ENCODE measurements around the gene RAB26. TPM values are rescaled to one million over a fixed set of nuclear protein-coding genes. Genes with fewer than 3 reads are reported as not detected.

The RAB26 gene
- total and polyA plus RNA-seq, 2 donors: 0.28 to 2.6 TPM

DNA sequence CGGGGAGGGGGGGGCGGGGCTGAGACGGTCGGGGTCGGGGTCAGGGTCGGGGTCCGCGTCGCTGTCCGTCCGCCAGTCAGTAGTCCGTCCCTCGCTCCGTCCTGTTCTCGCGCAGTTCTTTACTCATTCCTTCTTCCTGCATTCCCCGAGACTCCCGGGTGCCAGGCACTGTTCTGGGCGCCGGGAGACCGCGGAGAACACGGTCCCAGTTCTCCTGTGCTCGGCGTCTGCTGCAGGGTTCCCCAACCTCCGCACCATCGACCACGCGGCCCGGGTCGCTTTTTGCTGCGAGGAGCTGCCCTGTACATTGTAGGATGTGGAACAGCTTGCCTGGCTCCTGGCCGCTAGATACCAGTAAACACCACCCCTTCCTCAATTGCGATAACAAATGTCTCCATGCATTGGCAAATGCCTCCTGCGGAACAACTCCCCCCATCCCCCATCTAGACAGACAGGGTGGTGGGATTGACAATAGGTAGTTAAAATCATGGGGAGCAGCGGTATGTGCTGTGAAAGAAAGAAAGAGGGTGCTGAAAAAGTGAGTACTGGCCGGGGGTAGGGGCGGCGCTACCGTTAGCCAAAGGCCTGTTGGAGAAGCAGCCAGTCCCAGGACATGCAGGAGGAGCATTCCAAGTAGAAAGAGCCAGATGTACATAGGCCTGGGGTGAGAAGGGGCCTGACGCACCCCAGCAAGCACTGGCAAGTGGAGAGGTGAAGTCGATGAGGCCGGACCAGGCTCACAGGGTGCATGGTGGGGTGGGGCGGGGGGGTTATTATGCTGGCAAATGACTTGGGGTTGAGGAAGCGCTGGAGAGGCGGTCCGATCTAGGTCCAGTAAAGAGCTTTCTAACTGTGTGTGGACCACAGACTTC is 7.8 kb downstream of the RAB26 start:
- H3K4me3 ChIP-seq (ENCODE audit: low read length in 2 of 2): peak overlapping the region; percentile 77 to 82
- 12% methylated on average over 47 of the region's 47 CpGs for WGBS
- H3K27me3 ChIP-seq (ENCODE audit: control insufficient read depth in 2 of 2, insufficient read depth in 1 of 2, low read length in 1 of 2): peaks cover 0 to 3% of the 10 kb centered on the region in 2 donors
- H3K36me3 ChIP-seq (ENCODE audit: control insufficient read depth in 2 of 2, insufficient read depth in 2 of 2, low read length in 1 of 2): peaks cover 17 to 27% of the 10 kb centered on the region in 2 donors
- DNase-seq (ENCODE audit: low read depth in 6 of 9, low spot score in 9 of 9): peak in 1 of 9 donors; percentile 36
- H3K9me3 ChIP-seq (ENCODE audit: control insufficient read depth in 2 of 2, insufficient read depth in 1 of 2, low read length in 1 of 2): peaks cover 0 to 3% of the 10 kb centered on the region in 2 donors
- peaks cover 27 to 50% of the 10 kb centered on the region in 2 donors for H3K4me1 ChIP-seq (ENCODE audit: control insufficient read depth in 2 of 2, insufficient read depth in 2 of 2, low read length in 2 of 2)
- H3K27ac ChIP-seq (ENCODE audit: low read depth in 1 of 2, low read length in 1 of 2): no peak overlapping the region

- Histone ChIP-seq H3K9me3 (ENCODE audit: control insufficient read depth in 2 of 2, insufficient read depth in 1 of 2, low read length in 1 of 2) (peaks cover 0 to 3% of the 10 kb centered on the region in 2 donors), H3K27ac (ENCODE audit: low read depth in 1 of 2, low read length in 1 of 2) (no peak overlapping the region), H3K27me3 (ENCODE audit: control insufficient read depth in 2 of 2, insufficient read depth in 1 of 2, low read length in 1 of 2) (no peaks in the 10 kb centered on the region), H3K36me3 (ENCODE audit: control insufficient read depth in 2 of 2, insufficient read depth in 2 of 2, low read length in 1 of 2) (peaks cover 10 to 21% of the 10 kb centered on the region in 2 donors), H3K4me3 (ENCODE audit: low read length in 2 of 2) (no peak overlapping the region), H3K4me1 (ENCODE audit: control insufficient read depth in 2 of 2, insufficient read depth in 2 of 2, low read length in 2 of 2) (peaks cover 27 to 44% of the 10 kb centered on the region in 2 donors)
- 94% methylated on average over 5 of the region's 5 CpGs for WGBS
- DNase-seq (ENCODE audit: low read depth in 6 of 9, low spot score in 9 of 9): no peak
Observed at GRCh38 chr16:2156849-2157224, 8.4 kb downstream of the RAB26 start.

DNA sequence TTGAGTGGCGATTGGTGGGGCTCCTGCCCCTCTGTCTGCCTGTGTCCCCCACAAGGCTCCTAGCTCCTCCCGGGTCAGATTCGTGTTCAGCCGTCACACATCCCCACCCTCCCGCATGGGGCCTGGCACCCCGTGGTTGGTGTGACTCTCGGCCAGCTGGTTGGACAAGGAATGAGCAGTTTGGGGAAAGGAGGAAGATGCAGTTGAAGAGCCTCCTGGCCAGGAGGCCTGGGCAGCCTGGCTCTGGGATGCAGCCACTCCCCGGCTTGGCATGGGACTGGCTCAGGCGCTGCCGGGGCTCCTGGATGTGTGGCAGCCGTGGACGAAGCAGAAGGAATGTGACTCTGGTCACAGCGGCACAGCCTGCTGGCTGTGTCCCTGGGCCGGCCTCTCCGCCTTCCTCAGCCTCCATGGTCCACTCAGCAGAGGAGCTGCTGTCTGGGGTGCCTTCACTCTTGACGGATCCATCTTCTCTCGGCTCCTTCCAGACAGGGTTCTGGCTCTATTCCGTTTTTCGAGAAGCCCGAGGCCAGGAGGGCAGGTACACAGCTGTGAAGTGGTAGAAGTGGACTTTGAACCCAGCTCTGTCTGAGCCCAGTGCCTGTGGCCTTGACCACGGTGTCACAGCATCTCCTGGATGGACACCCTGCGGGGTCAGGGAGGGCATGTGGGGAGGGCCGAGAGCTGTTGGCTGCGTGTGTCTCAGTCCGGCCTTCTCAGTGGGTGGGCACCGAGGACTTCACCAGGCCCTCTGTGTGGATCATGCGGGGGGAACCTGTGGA is 9.2 kb downstream of the RAB26 start:
- Histone ChIP-seq H3K27me3 (ENCODE audit: control insufficient read depth in 2 of 2, insufficient read depth in 1 of 2, low read length in 1 of 2) (no peaks in the 10 kb centered on the region), H3K36me3 (ENCODE audit: control insufficient read depth in 2 of 2, insufficient read depth in 2 of 2, low read length in 1 of 2) (peaks cover 12 to 16% of the 10 kb centered on the region in 2 donors), H3K4me1 (ENCODE audit: control insufficient read depth in 2 of 2, insufficient read depth in 2 of 2, low read length in 2 of 2) (peaks cover 25 to 38% of the 10 kb centered on the region in 2 donors), H3K9me3 (ENCODE audit: control insufficient read depth in 2 of 2, insufficient read depth in 1 of 2, low read length in 1 of 2) (peaks cover 0 to 3% of the 10 kb centered on the region in 2 donors), H3K4me3 (ENCODE audit: low read length in 2 of 2) (no peak overlapping the region), H3K27ac (ENCODE audit: low read depth in 1 of 2, low read length in 1 of 2) (no peak overlapping the region)
- WGBS: 98% methylated on average over 27 of the region's 27 CpGs
- no peak for DNase-seq (ENCODE audit: low read depth in 6 of 9, low spot score in 9 of 9)

DNA sequence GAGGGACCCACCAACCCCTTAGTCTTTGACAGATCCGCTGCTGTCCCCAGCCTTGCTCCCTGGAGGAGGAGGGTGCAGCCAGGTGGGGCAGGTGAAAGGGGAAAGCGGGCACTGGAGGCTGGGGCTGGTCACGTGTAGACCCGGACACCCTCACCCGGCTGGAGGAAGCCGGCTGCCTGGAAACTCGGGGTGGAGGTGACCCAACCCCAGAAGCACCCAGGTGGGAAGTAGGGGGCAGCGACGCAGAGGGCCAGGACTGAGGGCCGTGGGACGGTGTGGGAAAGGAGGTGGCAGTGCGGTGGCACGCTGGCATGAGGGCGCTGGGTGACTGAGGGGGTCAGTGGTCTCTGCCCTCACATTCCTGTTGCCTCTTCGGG is 9.8 kb downstream of the RAB26 start:
- DNase-seq (ENCODE audit: low read depth in 6 of 9, low spot score in 9 of 9): no peak
- Histone ChIP-seq H3K4me3 (ENCODE audit: low read length in 2 of 2) (no peak overlapping the region), H3K4me1 (ENCODE audit: control insufficient read depth in 2 of 2, insufficient read depth in 2 of 2, low read length in 2 of 2) (peaks cover 19 to 32% of the 10 kb centered on the region in 2 donors), H3K9me3 (ENCODE audit: control insufficient read depth in 2 of 2, insufficient read depth in 1 of 2, low read length in 1 of 2) (peaks cover 0 to 3% of the 10 kb centered on the region in 2 donors), H3K36me3 (ENCODE audit: control insufficient read depth in 2 of 2, insufficient read depth in 2 of 2, low read length in 1 of 2) (peaks cover 12% of the 10 kb centered on the region in 2 donors), H3K27ac (ENCODE audit: low read depth in 1 of 2, low read length in 1 of 2) (no peak overlapping the region), H3K27me3 (ENCODE audit: control insufficient read depth in 2 of 2, insufficient read depth in 1 of 2, low read length in 1 of 2) (no peaks in the 10 kb centered on the region)
- WGBS: 97% methylated on average over 15 of the region's 15 CpGs

- Histone ChIP-seq H3K27ac (ENCODE audit: low read depth in 1 of 2, low read length in 1 of 2) (no peak overlapping the region), H3K4me1 (ENCODE audit: control insufficient read depth in 2 of 2, insufficient read depth in 2 of 2, low read length in 2 of 2) (peaks cover 10 to 22% of the 10 kb centered on the region in 2 donors), H3K36me3 (ENCODE audit: control insufficient read depth in 2 of 2, insufficient read depth in 2 of 2, low read length in 1 of 2) (peaks cover 9 to 18% of the 10 kb centered on the region in 2 donors), H3K4me3 (ENCODE audit: low read length in 2 of 2) (no peak overlapping the region), H3K27me3 (ENCODE audit: control insufficient read depth in 2 of 2, insufficient read depth in 1 of 2, low read length in 1 of 2) (no peaks in the 10 kb centered on the region), H3K9me3 (ENCODE audit: control insufficient read depth in 2 of 2, insufficient read depth in 1 of 2, low read length in 1 of 2) (peaks cover 0 to 14% of the 10 kb centered on the region in 2 donors)
- no peak for DNase-seq (ENCODE audit: low read depth in 6 of 9, low spot score in 9 of 9)
- 97% methylated on average over 24 of the region's 24 CpGs for WGBS
Observed at GRCh38 chr16:2159175-2159838, 10.9 kb downstream of the RAB26 start.

DNA sequence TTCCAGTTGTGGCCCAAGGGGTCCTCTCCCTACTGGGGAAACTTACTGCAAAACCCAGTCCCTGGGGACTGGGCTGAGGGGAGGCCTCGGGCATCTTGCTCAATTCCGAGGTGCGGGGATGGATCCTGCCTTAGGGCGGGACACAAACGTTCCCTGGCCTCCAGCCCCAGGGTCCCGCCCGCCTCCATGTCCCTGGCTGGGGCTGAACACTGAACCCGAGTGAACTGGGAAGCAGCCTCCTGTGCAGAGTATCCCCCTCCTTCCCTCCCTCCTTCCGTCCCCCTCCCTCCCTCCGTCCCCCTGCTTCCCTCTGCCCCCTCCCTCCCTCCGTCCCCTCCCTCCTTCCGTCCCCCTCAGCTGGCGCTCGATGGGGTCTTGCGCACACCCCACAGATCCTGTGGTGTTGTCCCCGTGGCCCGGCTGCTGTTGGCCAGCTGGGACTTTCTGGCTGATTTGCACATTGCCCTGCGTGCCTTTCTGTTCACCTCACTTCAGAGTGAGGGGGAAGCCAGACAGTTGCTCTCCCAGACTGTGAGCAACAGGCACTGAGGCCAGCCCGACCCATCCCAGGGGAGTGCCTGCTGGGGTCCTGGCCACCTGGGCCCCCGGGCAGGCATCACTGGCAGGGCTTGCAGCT is 12.6 kb downstream of the RAB26 start:
- Histone ChIP-seq H3K36me3 (ENCODE audit: control insufficient read depth in 2 of 2, insufficient read depth in 2 of 2, low read length in 1 of 2) (peaks cover 14 to 25% of the 10 kb centered on the region in 2 donors), H3K27ac (ENCODE audit: low read depth in 1 of 2, low read length in 1 of 2) (peak overlapping the region in 1 of 2 donors; percentile 17), H3K4me3 (ENCODE audit: low read length in 2 of 2) (no peak overlapping the region), H3K9me3 (ENCODE audit: control insufficient read depth in 2 of 2, insufficient read depth in 1 of 2, low read length in 1 of 2) (peaks cover 0 to 23% of the 10 kb centered on the region in 2 donors), H3K4me1 (ENCODE audit: control insufficient read depth in 2 of 2, insufficient read depth in 2 of 2, low read length in 2 of 2) (peaks cover 6 to 16% of the 10 kb centered on the region in 2 donors), H3K27me3 (ENCODE audit: control insufficient read depth in 2 of 2, insufficient read depth in 1 of 2, low read length in 1 of 2) (no peaks in the 10 kb centered on the region)
- WGBS: 94% methylated on average over 20 of the region's 20 CpGs
- no peak for DNase-seq (ENCODE audit: low read depth in 6 of 9, low spot score in 9 of 9)

DNA sequence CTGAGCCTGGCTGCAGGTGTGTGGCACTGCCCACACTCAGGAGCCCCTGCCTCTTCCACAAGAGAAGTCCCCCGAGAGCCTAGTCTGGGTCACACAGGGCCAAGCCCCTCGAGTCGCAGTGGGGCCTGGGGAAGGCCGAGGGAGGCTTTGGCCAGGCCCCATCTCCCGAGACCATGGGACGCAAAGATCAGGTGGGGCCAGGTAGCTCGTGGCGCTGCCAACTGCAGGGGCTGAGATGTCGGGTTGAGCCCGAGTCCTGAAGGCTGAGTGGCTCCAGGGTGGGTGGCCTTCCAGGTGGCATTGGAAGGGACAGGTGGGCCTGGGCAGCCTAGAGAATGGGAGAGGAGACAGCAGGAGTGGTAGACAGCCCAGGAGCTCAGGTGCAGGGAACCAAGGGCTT is 13.5 kb downstream of the RAB26 start:
- no peak for DNase-seq (ENCODE audit: low read depth in 6 of 9, low spot score in 9 of 9)
- Histone ChIP-seq H3K27ac (ENCODE audit: low read depth in 1 of 2, low read length in 1 of 2) (no peak overlapping the region), H3K4me1 (ENCODE audit: control insufficient read depth in 2 of 2, insufficient read depth in 2 of 2, low read length in 2 of 2) (peaks cover 0 to 8% of the 10 kb centered on the region in 2 donors), H3K4me3 (ENCODE audit: low read length in 2 of 2) (no peak overlapping the region), H3K36me3 (ENCODE audit: control insufficient read depth in 2 of 2, insufficient read depth in 2 of 2, low read length in 1 of 2) (peaks cover 17 to 33% of the 10 kb centered on the region in 2 donors), H3K27me3 (ENCODE audit: control insufficient read depth in 2 of 2, insufficient read depth in 1 of 2, low read length in 1 of 2) (no peaks in the 10 kb centered on the region), H3K9me3 (ENCODE audit: control insufficient read depth in 2 of 2, insufficient read depth in 1 of 2, low read length in 1 of 2) (peaks cover 0 to 23% of the 10 kb centered on the region in 2 donors)
- WGBS: 99% methylated on average over 10 of the region's 10 CpGs

DNA sequence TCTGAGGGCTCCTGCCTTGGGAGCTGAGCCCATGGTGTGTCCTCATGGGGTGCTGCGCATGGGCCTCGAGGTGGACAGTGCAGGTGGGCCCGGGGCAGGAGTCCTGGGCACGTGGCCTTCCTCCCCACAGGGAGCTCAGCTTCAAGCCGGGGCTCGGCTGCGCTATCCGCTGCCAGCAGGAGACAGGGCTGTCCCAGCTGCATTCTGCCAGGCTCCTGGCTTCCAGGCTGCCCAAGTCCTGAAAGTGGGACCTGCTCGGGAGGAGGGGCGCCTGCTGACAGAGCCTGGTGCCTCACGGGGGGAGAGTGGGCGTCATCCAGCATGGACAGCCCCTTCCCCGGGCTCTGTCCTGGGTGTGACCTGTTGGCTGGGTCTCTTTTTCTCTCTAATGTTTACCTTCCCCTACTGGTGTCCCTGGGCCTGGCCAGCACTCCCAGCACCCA is 14.3 kb downstream of the RAB26 start:
- H3K4me1 ChIP-seq (ENCODE audit: control insufficient read depth in 2 of 2, insufficient read depth in 2 of 2, low read length in 2 of 2): peaks cover 0 to 2% of the 10 kb centered on the region in 2 donors
- H3K27ac ChIP-seq (ENCODE audit: low read depth in 1 of 2, low read length in 1 of 2): peak overlapping the region in 1 of 2 donors; percentile 1
- H3K9me3 ChIP-seq (ENCODE audit: control insufficient read depth in 2 of 2, insufficient read depth in 1 of 2, low read length in 1 of 2): peaks cover 0 to 23% of the 10 kb centered on the region in 2 donors
- no peak overlapping the region for H3K4me3 ChIP-seq (ENCODE audit: low read length in 2 of 2)
- 96% methylated on average over 13 of the region's 13 CpGs for WGBS
- peaks cover 25 to 41% of the 10 kb centered on the region in 2 donors for H3K36me3 ChIP-seq (ENCODE audit: control insufficient read depth in 2 of 2, insufficient read depth in 2 of 2, low read length in 1 of 2)
- no peak for DNase-seq (ENCODE audit: low read depth in 6 of 9, low spot score in 9 of 9)
- H3K27me3 ChIP-seq (ENCODE audit: control insufficient read depth in 2 of 2, insufficient read depth in 1 of 2, low read length in 1 of 2): no peaks in the 10 kb centered on the region
